Nephron (organoid): ENCODE measurements around the gene NIN.
A peak's percentile ranks its signal among the peaks of the same experiment; 100 is the strongest.

Experiments
- H3K27ac Mint-ChIP-seq, 3 experiments: 2 replicates each; pipeline ENCODE4 v1.8.0; 2020; ENCODE audit warnings: mixed read lengths in 3 of 3, mild to moderate bottlenecking in 2 of 3, moderate library complexity in 1 of 3
- H3K27me3 Mint-ChIP-seq: 2 replicates; pipeline ENCODE4 v1.8.0; 2021; ENCODE audit warnings: low read depth, mild to moderate bottlenecking, moderate library complexity, mixed read lengths
- H3K36me3 Mint-ChIP-seq: 2 replicates; pipeline ENCODE4 v1.8.0; 2020; ENCODE audit warnings: low read depth, mixed read lengths
- H3K4me1 Mint-ChIP-seq: 2 replicates; pipeline ENCODE4 v1.8.0; 2020; ENCODE audit warnings: mixed read lengths
- H3K4me3 Mint-ChIP-seq, 3 experiments: 2 replicates each; pipeline ENCODE4 v1.8.0; 2020; ENCODE audit warnings: mild to moderate bottlenecking in 3 of 3, mixed read lengths in 3 of 3, moderate library complexity in 2 of 3
- H3K9me3 Mint-ChIP-seq: 2 replicates; pipeline ENCODE4 v1.8.0; 2020; ENCODE audit warnings: mixed read lengths
- CTCF ChIP-seq, 3 experiments: fragments of 200-600 bp; sonication (generic); IDR thresholded peaks; one replicate each; pipeline ENCODE4 v1.5.0; 2021; ENCODE audit warnings: antibody characterized with exemption in 3 of 3; ENCODE audit not compliant: unreplicated experiment in 3 of 3

The NIN gene

GRCh38 chr14:50763382-50764007, 67.5 kb downstream of the NIN start:
- no peaks in the 10 kb centered on the region for H3K27me3 Mint-ChIP-seq
- no peaks in the 10 kb centered on the region for H3K9me3 Mint-ChIP-seq
- H3K36me3 Mint-ChIP-seq: peaks cover 77% of the 10 kb centered on the region
- H3K4me3 Mint-ChIP-seq: no peak overlapping the region
- TF ChIP-seq CTCF (IDR thresholded peaks at IDR 0.05; ENCODE audit: unreplicated experiment in 3 of 3): no peak
- peaks cover 17% of the 10 kb centered on the region for H3K4me1 Mint-ChIP-seq
- peak overlapping the region in 2 of 3 experiments; percentile 14 to 29 for H3K27ac Mint-ChIP-seq

- Mint-ChIP-seq H3K27me3 (no peaks in the 10 kb centered on the region), H3K4me1 (peaks cover 17% of the 10 kb centered on the region), H3K9me3 (no peaks in the 10 kb centered on the region), H3K4me3 (no peak overlapping the region), H3K27ac (peak overlapping the region; percentile 14 to 42 (median 29)), H3K36me3 (peaks cover 71% of the 10 kb centered on the region)
- TF ChIP-seq CTCF (IDR thresholded peaks at IDR 0.05; ENCODE audit: unreplicated experiment in 3 of 3): no peak
Measured at GRCh38 chr14:50762931-50763300, 68.0 kb downstream of the NIN start.

GRCh38 chr14:50762001-50762930, 68.7 kb downstream of the NIN start:
- no peak overlapping the region for H3K4me3 Mint-ChIP-seq
- TF ChIP-seq CTCF (IDR thresholded peaks at IDR 0.05; ENCODE audit: unreplicated experiment in 3 of 3): no peak
- peaks cover 17% of the 10 kb centered on the region for H3K4me1 Mint-ChIP-seq
- H3K36me3 Mint-ChIP-seq: peaks cover 69% of the 10 kb centered on the region
- peak overlapping the region; percentile 14 to 42 (median 29) for H3K27ac Mint-ChIP-seq
- no peaks in the 10 kb centered on the region for H3K9me3 Mint-ChIP-seq
- H3K27me3 Mint-ChIP-seq: no peaks in the 10 kb centered on the region

GRCh38 chr14:50759800-50760543, 71.0 kb downstream of the NIN start:
- no peak for TF ChIP-seq CTCF (IDR thresholded peaks at IDR 0.05; ENCODE audit: unreplicated experiment in 3 of 3)
- Mint-ChIP-seq H3K27ac (no peak overlapping the region), H3K9me3 (no peaks in the 10 kb centered on the region), H3K27me3 (no peaks in the 10 kb centered on the region), H3K36me3 (peaks cover 52% of the 10 kb centered on the region), H3K4me3 (no peak overlapping the region), H3K4me1 (peaks cover 17% of the 10 kb centered on the region)

- peaks cover 17% of the 10 kb centered on the region for H3K4me1 Mint-ChIP-seq
- H3K36me3 Mint-ChIP-seq: peaks cover 45% of the 10 kb centered on the region
- TF ChIP-seq CTCF (IDR thresholded peaks at IDR 0.05; ENCODE audit: unreplicated experiment in 3 of 3): no peak
- no peak overlapping the region for H3K4me3 Mint-ChIP-seq
- no peaks in the 10 kb centered on the region for H3K9me3 Mint-ChIP-seq
- H3K27ac Mint-ChIP-seq: no peak overlapping the region
- H3K27me3 Mint-ChIP-seq: no peaks in the 10 kb centered on the region
Measured at GRCh38 chr14:50758945-50759344, 72.0 kb downstream of the NIN start.
